Measurements from ENCODE around the gene ENSA.
"Not testable (repeated sequence)": the region's sequence is repeated elsewhere in the genome, so short reads cannot be mapped to it uniquely, and the experiment has no call there.

ENSA gene

DNA sequence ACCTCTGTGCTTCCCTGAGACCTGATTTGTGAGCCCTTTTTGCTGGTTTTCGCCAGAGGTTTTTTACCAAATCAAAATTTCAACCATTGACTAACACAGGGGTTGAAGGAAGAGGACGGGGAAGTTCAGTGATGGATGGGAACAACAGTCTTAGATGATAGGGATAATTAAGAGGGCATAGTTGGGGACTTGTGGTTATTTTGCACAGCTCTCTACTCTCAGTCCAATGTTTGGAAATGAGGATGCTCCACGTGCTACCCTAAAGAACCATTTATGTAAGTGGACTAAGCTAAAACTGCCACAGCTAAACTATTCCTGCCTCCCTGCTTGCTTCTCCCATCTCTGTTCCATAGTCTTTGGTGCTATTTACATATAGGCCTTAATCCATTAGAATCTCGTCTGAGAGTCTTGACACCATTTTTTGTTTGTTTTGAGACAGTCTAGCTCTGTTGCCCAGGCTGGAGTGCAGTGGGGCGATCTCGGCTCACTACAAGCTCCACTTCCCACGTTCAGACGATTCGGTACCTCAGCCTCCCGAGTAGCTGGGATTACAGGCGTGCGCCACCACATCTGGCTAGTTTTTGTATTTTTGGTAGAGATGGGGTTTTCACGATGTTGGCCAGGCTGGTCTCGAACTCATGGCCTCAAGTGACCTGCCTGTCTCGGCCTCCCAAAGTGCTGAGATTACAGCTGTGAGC lies 49.3 kb downstream of the ENSA start:
- DNase-seq = no peak

DNA sequence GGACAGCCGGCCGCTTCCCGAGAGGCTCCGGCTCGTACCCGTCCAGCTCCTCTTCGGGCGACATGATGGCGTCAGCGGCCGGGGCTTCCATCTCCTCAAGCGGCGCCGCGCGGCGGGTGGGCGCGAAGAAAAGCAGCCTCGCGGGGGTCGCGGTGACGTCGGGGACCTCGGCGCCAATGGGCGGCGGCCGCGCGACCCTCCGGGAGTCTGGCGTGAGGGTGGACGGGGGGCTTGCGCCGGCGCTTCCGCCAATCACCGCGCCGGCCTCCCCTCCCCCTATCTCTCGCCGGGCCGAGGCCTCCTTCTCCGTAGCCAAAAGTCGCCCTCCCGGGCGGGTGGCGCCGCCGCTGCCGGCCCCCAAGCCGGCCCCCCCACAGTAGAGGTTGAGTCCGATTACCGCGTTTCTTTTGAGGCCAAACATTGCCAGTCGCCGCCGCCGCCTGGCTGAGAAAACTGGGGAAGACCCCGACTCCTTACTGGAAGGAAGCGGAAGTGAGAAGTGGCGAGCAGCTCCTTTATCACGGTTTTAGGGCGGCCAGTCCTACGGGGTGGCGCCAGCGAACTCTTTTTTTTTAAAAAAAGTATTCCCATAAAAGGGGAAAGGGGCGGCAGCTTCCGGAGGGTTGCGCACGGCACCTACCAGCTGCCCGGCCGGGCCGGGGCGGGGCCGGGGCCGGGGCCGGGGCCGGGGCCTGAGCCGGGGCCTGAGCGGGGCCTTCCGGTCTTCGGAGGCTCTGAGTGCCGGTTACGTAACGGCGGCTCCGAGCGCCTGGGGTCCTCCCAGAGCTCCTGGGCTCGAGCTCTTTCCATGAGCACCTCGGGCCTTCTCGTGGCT lies 50.1 kb downstream of the ENSA start, which contains the start of gene MCL1:
TSS of gene MCL1 (minus strand) at position 501 of the 835 bp plus-strand sequence. CDS start at position 421, 80 bp downstream.
- DNase-seq = peak; percentile 91

DNA sequence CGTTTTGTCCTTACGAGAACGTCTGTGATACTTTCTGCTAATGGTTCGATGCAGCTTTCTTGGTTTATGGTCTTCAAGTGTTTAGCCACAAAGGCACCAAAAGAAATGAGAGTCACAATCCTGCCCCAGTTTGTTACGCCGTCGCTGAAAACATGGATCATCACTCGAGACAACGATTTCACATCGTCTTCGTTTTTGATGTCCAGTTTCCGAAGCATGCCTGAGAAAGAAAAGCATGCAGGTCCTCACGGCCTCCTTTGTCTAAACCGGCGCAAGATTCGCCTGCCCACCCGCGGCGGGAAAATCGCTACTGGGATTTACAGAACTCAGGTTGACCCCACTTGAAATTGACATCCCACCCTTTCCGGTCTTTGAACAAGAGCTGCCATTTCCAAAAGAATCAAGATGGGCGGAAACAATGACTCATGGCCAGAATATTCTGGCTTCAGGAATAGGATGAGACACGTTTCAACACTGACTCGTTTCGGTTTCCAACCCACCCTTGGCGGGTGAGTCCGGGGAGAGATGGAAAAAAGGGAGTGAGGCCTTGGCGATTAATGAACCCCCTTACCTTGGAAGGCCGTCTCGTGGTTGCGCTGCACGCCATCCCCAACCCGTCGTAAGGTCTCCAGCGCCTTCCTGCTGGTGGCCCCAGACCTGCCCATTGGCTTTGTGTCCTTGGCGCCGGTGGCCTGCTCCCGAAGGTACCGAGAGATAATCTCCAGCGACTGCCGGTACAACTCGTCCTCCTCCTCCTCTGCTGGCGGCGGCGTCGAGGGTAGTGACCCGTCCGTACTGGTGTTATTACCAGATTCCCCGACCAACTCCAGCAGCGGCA lies 50.9 kb downstream of the ENSA start:
- peak; percentile 38 for DNase-seq

DNA sequence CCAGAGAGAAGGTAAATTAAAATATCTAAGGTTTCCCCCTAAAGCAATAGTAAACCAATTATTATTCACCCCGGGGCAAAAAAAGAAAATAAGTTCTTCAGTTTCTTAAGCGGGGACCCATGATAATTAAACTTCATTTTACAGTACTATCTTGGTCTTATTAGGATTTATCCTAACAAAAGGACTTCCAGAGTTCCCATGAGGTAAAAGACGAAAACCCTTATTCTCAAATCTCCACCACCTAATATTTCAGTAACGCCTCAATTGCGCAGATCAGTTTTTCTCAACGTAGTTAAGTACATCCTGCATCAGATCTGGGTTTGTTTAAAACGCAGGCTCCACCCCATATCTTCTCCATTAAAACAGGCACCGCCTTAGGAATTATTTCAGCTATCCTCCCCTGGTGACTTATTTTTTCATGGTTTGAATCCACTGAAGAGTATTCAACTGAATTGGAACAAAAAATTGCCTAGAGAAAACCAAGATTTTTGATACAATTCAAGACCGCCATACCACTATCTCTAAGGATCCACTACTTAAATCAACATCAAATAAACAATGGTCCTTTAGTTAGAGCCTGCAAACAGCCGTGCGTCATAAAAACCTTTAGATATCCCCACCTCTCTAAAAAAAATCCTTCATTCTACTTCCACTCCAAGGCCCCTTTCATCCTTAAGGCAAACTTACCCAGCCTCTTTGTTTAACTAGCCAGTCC lies 51.7 kb downstream of the ENSA start:
- DNase-seq = peak; percentile 38

DNA sequence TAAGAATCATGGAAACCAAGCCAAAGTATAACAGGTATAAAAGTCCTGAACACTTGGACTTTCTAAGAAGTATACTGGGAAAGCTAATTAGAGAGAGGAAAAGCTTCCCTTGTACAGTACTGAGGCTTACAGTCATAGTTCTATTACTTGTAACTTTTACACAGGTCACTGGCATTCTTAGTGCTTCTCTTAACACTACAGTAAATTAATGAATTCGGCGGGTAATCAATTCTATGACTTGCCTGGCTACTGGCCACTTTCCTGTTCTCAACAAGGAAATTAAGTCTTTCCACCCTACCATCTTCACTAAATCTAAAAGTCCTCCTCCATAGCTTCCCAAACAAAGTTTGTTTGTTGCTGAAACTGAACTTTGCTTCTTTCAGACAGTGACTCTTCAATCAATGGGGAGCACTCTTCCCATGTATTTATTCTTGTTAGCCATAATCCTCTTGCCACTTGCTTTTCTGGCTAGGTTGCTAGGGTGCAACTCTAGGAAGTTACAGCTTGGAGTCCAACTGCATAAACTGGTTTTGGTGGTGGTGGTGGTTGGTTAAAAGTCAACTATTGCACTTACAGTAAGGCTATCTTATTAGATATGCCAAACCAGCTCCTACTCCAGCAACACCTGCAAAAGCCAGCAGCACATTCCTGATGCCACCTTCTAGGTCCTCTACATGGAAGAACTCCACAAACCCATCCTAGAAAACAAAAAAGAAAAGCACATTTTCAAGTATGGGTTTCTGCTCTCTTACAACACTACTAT lies 52.4 kb downstream of the ENSA start:
- DNase-seq = no peak

DNA sequence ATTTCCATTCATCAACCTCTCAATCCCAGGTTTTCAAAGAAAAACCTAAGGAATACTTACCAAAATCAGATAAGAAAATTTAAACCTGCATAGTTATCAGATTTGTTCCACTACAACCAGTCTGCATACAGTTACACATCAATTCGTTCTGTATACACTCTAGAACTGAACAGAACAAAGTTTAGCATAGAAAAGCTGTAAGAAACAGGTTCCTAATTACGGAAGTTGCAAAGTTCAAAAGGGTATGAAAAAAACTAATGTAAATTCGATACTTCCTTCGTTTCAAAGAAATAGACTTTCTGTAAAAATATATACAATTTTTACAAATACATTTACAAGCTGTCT lies 53.1 kb downstream of the ENSA start:
- no peak for DNase-seq

DNA sequence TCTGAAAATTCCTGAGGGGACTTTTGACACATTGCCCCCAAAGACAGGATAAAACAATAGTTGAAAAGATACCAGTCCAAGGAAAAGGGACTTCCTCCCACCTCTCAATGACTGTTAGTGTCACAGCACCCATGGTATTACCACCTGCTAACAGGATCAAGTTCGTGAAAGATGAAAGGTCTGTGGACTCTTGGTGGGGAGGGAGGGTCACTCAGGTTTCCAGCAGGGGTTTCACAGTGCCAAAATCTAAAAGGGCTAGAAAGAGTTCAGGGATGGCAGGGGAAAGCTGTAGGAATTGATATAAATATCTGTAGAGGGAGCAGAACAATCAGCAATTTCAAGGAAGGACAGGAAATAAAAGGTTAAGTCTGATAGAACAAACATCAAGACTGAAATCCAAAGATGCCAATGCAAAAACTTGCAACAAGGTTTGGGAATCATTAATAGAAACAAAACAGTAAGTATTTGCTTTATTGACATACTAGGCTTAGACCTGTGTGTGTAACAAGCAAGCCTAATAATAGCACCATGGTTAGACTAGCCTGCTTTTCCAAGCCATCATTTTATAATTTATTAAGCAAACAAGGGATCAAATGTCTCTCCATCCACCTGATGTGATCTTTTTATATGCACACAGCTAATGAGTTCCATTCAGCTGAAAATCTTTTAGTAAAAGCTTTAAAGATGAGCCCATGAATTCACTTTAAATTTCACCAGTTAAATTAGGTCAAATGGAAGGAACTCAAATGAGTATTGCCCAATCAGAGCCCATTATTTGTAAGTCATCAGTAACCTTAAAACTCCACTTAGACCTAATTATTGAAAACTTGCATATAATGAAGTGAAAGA lies 53.7 kb downstream of the ENSA start:
- no peak for DNase-seq

DNA sequence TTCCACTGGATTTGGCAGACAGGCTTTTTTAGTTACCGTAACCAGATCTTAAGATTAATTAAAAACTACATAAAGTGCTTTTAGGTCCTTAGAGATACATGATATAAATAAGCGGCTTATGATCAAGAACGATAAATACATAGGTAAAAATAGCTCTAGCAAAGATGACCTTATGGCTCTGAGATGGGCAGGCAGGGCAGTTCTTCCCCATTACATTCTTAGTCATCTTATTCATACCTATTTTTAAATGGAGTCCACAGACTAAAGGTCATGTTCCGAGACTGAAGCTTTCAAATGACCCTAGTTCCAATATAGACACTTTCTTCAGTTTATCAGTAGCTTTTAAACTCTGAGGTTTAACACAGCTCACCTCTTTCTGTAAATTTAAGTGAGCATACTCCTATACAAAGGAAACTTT lies 54.3 kb downstream of the ENSA start:
- no peak for DNase-seq

DNA sequence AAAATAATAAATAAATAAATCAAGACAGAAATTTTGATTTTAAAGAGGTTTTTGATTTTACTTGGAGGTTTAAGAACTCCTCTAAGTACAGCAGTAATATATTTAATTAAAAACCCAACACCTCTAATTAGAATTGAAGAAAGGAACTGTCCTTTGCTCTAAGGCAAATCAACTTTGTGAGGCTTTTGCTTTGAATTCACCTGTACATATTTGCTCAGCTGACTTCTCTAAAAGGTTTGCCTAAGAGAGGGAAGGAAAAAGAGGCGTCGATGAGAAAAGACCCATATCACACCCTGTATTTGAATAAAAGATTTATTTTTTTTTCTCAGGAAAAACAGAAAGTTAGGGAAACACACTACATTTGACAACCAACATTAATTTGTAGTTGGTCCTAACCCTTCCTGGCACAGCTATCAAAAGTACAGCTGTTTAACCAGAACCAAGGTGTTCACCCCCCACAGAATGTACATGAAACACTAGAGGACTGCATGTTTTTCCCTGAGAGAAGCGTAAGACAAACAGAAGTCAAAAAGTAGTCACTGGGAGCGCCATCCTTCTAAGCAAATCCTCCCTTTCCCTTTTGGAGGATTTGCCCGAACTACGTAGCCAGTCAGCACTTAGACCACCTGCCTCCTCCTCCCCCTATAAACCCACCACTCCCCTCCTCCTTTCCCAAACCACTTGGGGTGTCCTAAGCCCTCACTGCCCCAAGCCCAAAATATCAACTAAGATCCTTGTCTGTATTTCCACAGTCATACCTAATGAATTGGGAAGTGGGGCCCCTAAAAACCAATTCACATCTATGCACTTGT lies 54.9 kb downstream of the ENSA start:
- DNase-seq = no peak

DNA sequence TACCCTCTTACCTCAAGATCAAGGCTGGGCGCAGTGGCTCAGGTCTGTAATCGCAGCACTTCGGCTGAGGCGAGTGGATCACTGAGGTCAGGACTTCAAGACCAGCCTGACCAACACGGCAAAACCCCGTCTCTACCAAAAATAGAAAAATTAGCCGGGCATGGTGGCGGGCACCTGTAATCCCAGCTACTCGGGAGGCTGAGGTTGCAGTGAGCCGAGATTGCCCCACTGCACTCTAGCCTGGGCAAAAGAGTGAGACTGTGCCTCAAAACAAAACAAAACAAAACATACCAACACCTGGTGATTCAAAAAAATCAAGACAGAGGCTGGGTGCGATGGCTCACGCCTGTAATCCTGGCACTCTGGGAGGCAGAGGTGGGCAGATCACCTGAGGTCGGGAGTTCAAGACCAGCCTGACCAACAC lies 55.8 kb downstream of the ENSA start:
- DNase-seq = not testable (repeated sequence)

DNA sequence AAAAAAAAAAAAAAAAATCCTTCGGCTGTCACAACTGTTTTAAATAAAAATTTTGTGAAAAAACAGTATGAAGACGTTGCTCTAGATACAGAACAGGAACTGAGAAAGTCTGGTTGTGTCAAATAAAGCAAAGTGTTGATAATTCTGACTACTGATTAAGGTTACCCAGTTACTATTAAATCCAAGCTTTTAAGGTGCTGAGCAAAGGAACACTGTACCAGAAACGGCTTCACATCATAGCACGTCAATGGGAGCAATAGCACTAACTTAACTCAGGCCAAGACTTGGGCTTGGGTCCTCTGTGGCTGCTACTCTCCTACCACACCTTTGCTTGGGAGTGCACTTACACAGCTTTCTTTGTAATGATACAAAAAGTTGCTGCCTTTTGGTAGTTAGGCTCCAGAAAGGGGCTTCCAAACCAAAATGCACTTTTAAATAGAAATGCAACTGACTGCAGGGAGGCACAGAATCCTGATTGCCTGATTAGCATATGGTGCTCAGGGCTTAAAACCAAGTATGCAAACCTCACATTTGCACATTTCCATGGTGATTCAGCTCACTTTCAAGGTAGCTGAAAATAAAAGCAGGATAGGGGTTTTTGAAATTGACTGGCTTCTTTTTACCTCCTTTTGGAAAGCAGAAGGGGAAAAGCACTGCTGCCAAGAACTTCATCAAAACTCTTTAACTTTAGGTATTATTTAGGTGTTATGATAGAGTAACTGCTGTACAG lies 56.3 kb downstream of the ENSA start:
- no peak for DNase-seq
